ENCODE data around the gene DPY30.

Gene DPY30

GRCh38 chr2:32010280-32010669, 29.3 kb downstream of the DPY30 start:
- peak; percentile 30 to 51 (median 47) for DNase-seq (ENCODE audit: low read depth in 2 of 3, low spot score in 1 of 3)

GRCh38 chr2:32009516-32010256, 29.9 kb downstream of the DPY30 start:
- DNase-seq (ENCODE audit: low read depth in 2 of 3, low spot score in 1 of 3): peak; percentile 4 to 34 (median 17)

- DNase-seq (ENCODE audit: low read depth in 2 of 3, low spot score in 1 of 3): peak; percentile 8 to 15 (median 10)
Observed at GRCh38 chr2:32008805-32009515, 30.6 kb downstream of the DPY30 start.

- DNase-seq (ENCODE audit: low read depth in 2 of 3, low spot score in 1 of 3): no peak
Observed at GRCh38 chr2:32007121-32007391, 32.5 kb downstream of the DPY30 start.

GRCh38 chr2:32005371-32005976, 34.1 kb downstream of the DPY30 start:
- no peak for DNase-seq (ENCODE audit: low read depth in 2 of 3, low spot score in 1 of 3)

- no peak for DNase-seq (ENCODE audit: low read depth in 2 of 3, low spot score in 1 of 3)
Observed at GRCh38 chr2:32003791-32004190, 35.8 kb downstream of the DPY30 start.

GRCh38 chr2:32002406-32002805, 37.2 kb downstream of the DPY30 start:
- no peak for DNase-seq (ENCODE audit: low read depth in 2 of 3, low spot score in 1 of 3)

GRCh38 chr2:31999438-31999837, 40.2 kb downstream of the DPY30 start:
- DNase-seq (ENCODE audit: low read depth in 2 of 3, low spot score in 1 of 3): no peak

GRCh38 chr2:31998731-31999383, 40.7 kb downstream of the DPY30 start:
- DNase-seq (ENCODE audit: low read depth in 2 of 3, low spot score in 1 of 3): no peak

GRCh38 chr2:31997653-31998052, 42.0 kb downstream of the DPY30 start:
- no peak for DNase-seq (ENCODE audit: low read depth in 2 of 3, low spot score in 1 of 3)

- DNase-seq (ENCODE audit: low read depth in 2 of 3, low spot score in 1 of 3): no peak
Observed at GRCh38 chr2:31996571-31997150, 42.9 kb downstream of the DPY30 start.

GRCh38 chr2:31992934-31993333, 46.7 kb downstream of the DPY30 start:
- DNase-seq (ENCODE audit: low read depth in 2 of 3, low spot score in 1 of 3): no peak

GRCh38 chr2:31992025-31992579, 47.5 kb downstream of the DPY30 start:
- no peak for DNase-seq (ENCODE audit: low read depth in 2 of 3, low spot score in 1 of 3)

- no peak for DNase-seq (ENCODE audit: low read depth in 2 of 3, low spot score in 1 of 3)
Observed at GRCh38 chr2:31989946-31990345, 49.7 kb downstream of the DPY30 start.

GRCh38 chr2:31987454-31988220, 52.0 kb downstream of the DPY30 start:
- no peak for DNase-seq (ENCODE audit: low read depth in 2 of 3, low spot score in 1 of 3)

GRCh38 chr2:31986906-31987305, 52.7 kb downstream of the DPY30 start:
- DNase-seq (ENCODE audit: low read depth in 2 of 3, low spot score in 1 of 3): no peak

- DNase-seq (ENCODE audit: low read depth in 2 of 3, low spot score in 1 of 3): no peak
Observed at GRCh38 chr2:31983762-31984467, 55.7 kb downstream of the DPY30 start.

- no peak for DNase-seq (ENCODE audit: low read depth in 2 of 3, low spot score in 1 of 3)
Observed at GRCh38 chr2:31980674-31981356, 58.8 kb downstream of the DPY30 start.

GRCh38 chr2:31979956-31980355, 59.6 kb downstream of the DPY30 start:
- DNase-seq (ENCODE audit: low read depth in 2 of 3, low spot score in 1 of 3): no peak
